ENCODE results near the gene NCOR2.
"Not testable (repeated sequence)": the region's sequence is repeated elsewhere in the genome, so short reads cannot be mapped to it uniquely, and the experiment has no call there.

The NCOR2 gene

GRCh38 chr12:124601706-124602105, 34.3 kb upstream of the NCOR2 start:
- DNase-seq (ENCODE audit: low read depth, low spot score): no peak

- DNase-seq (ENCODE audit: low read depth, low spot score): no peak
Observed at GRCh38 chr12:124599074-124599999, 31.9 kb upstream of the NCOR2 start.

GRCh38 chr12:124597041-124597440, 29.6 kb upstream of the NCOR2 start:
- no peak for DNase-seq (ENCODE audit: low read depth, low spot score)

- no peak for DNase-seq (ENCODE audit: low read depth, low spot score)
Observed at GRCh38 chr12:124595444-124595843, 28.0 kb upstream of the NCOR2 start.

DNA sequence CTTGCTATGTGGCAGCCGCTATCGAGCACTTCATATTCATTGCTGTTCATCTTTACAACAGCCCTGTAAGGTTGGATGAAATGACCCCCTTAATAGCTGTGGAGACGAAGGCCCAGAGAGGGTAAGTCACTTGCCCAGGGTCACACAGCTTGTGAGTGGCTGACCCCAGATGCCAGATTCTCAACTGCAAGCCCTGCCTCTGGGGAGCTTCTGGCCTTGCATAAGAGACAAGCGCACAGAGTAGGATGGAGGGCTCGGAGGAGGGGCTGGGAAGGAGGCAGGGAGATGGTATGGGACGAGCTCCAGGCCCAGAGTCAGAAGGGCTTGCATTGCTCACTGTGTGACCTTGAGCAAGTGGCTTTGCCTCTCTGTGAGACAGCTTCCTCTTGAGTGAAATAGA, 27.4 kb upstream of the NCOR2 start:
- DNase-seq (ENCODE audit: low read depth, low spot score): no peak

GRCh38 chr12:124593851-124594401, 26.5 kb upstream of the NCOR2 start:
- no peak for DNase-seq (ENCODE audit: low read depth, low spot score)

DNA sequence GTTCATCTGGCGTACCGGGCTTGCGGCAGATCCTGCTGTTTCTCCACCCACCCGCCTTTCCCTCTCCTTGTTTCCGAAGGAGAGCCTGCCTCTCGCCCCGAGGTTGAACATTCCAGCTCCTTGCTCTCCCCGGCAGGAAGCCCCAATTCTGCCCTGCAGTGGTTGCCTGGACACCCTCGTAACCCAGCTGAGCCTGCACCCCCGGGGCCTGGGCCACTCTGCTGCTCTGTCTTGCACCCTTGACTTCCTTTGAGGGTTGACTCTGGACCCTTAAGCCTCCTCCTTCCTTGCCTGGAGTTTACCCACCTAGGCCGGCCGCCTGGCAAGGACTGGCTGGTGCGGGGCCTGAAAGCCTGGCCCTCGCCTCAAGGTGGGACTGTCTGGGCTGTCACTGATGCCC, 25.8 kb upstream of the NCOR2 start:
- no peak for DNase-seq (ENCODE audit: low read depth, low spot score)

DNA sequence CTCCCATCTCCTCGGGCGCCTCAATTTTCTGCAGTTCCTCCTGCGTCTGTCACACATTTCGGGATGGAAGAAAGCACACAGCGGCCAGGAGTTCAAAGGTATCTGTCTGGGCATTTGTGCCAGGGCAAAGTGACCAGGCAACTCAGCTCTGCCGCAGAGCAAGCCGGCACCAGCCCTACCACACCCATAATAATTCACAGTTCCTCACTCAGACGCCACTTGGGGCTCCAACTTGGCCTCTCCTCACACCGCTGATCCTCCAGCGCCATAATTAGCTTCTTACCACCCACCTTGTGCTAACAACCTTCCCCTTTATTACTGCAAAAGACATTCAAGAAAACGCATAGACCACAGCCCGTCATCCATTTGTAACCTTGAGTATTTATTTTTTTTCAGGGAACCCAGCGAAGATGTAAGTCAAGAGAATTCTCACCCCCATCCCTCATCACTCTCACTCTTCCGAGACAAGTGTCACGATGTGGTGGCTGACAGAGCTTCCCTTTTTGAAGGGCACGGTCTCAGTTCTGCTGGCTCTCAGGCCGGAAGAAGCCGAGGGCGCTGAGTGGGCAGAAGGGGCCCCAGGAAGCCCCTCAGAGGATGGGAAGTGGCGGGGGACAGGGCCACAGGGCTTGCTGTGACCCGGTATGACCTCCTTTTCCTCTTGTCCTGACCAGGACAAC, 25.2 kb upstream of the NCOR2 start:
- no peak for DNase-seq (ENCODE audit: low read depth, low spot score)

DNA sequence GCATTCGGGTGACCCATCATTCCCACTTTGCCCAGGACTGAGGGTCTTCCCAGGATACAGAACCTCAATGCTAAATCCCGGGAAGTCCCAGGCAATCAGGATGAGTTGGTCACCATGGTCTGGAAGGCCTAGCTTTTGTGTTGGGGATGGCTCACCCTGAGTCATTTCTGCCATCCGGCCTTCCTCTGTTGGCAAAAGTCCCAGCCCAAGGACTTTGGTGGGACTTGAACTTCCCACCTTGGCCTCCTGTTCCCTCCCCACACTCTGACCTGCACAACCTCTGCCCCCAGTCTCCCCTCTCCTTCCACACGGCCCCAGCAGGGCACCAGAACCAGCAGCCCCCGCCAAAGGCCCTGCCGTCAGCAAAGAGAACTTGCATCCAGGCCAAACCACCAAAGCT, 24.6 kb upstream of the NCOR2 start:
- no peak for DNase-seq (ENCODE audit: low read depth, low spot score)

DNA sequence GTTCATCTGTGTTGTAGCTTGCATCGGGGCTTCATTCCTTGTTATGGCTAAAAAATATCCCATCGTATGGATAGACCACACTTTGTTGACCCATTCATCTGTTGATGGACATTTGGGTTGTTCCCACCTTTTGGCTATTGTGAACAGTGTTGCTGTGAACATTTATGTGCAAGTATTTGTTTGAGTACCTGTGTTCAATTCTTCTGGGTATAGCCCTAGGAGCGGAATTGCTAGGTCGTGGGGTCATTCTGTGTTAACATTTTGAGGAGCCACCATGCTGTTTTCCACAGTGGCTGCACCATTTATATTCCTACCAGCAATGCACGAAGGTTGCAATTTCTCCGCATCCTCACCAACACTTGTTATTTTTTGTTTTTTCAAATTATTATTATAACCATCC, 23.0 kb upstream of the NCOR2 start:
- no peak for DNase-seq (ENCODE audit: low read depth, low spot score)

- DNase-seq (ENCODE audit: low read depth, low spot score): no peak
Observed at GRCh38 chr12:124588751-124589267, 21.4 kb upstream of the NCOR2 start.

GRCh38 chr12:124588018-124588634, 20.7 kb upstream of the NCOR2 start:
- DNase-seq (ENCODE audit: low read depth, low spot score): no peak

DNA sequence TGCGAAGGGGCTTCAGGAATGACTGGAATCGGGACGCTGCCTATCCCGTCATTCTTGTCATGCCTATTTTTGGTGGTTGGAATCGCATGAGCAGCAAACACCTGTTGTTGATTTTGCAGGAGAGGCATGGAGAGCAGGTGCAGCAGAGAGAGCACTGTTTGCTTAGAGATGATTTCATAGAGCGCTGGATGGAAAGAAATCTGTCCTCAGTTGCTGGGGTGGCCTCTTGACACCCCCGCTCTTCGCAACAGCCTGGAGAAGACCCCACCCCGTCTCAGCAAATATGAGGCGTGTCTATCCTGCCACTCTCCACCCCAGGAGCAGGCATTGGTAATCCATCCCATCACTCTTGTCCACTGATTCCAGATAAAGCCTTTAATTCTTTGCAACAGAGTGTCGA, 19.3 kb upstream of the NCOR2 start:
- DNase-seq (ENCODE audit: low read depth, low spot score): no peak

DNA sequence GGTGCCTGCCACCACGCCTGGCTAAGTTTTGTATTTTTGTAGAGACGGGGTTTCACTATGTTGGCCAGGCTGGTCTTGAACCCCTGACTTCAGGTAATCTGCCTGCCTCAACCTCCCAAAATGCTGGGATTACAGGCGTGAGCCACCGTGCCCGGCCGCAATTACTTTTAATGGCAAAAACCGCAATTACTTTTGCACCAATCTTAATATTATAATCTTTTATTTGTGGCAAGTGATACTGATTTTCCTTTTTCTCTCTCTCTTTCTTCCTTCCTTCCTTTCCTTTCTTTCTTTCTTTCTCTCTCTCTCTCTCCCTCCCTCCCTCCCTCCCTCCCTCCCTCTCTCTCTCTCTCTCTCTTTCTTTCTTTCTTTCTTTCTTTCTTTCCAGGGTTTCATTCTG, 17.1 kb upstream of the NCOR2 start:
- DNase-seq (ENCODE audit: low read depth, low spot score): not testable (repeated sequence)

GRCh38 chr12:124583854-124584253, 16.4 kb upstream of the NCOR2 start:
- no peak for DNase-seq (ENCODE audit: low read depth, low spot score)

DNA sequence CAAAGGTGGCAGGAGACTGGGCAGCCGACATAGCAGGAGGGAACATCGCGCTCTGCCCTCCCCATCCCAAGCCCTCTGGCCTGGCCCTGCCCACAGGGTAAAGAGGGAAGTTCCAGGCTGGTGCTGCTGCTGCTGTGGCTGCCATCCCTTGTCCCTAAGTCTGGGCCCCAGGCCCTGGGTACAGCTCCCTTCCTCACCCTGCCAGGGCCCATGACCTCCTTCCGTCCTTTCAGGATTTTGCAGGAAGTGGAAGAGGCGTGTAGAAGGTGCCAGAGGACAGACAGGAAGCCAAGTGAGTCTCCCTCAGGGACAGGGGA, 14.7 kb upstream of the NCOR2 start:
- DNase-seq (ENCODE audit: low read depth, low spot score): no peak

DNA sequence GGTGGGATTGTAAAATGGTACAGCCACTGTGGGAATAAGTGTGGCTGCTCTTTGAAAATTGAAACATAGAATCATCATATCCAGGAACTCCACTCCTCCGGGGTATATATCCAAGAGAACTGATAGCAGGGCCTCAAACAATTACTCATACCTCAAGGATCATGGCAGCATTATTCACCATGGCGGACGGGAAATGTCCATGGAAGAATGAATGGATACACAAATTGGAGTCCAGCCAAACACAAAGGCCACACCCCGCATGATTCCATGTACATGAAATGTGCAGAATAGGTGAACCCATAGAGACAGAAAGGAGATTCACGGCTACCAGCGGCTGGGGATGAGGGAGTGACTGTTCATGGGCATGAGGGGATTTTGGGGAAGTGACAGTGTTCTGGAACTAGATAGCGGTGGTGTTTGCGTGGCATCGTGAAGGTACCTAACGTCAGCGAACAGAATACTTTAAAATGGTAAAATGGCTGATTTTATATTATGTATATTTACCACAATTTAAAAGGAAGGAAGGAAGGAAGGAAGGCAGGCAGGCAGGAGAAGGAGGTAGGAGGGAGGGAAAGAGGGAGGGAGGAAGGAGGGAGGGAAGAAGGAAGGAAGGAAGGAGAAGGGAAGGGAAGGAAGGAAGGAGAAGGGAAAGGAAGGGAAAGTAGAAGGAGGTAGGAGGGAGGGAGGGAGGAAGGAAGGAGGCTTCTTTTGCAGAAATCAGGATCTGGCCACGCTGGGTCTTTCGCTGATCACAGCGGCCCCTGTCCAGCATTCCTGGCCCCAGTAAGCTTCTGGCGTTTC, 14.1 kb upstream of the NCOR2 start:
- no peak for DNase-seq (ENCODE audit: low read depth, low spot score)

GRCh38 chr12:124579921-124580517, 12.6 kb upstream of the NCOR2 start:
- no peak for DNase-seq (ENCODE audit: low read depth, low spot score)

DNA sequence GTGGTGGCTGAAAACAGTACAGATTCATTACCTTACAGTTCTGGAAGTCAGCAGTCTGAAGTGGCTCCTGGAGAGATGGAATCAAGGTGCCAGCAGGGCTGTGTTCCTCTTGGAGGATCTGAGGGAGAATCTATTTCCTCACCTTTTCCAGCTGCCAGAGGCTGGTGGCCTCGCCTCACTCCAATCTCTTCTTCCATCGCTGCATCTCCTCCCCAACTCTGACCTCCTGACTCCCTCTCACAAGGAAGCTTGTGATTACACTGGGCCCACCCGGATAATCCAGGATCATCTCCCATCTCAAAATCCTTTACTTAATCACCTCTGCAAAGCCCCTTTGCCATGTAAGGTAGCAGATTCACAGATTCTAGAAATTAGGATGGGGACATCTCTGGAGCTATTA, 11.4 kb upstream of the NCOR2 start:
- no peak for DNase-seq (ENCODE audit: low read depth, low spot score)

DNA sequence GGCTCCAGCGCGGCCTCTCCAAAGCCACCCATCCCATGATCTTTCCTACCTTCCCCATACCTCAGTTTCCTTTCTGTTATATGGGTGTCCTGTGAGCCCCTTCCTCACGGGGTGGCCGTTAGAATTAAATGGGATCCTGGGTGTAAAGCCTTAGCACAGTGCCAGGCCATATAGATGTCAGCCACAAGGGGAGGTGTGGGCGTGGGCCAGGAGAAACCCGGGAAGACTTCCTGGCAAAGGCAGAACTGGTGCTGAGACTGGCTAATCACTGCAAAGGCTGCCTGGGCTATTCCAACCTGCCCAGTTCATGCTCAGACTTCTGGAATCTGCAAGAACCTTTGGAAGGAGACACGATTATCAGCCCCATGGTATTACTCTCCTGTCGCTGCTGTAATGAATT, 11.0 kb upstream of the NCOR2 start:
- no peak for DNase-seq (ENCODE audit: low read depth, low spot score)

- DNase-seq (ENCODE audit: low read depth, low spot score): no peak
Observed at GRCh38 chr12:124577986-124578385, 10.6 kb upstream of the NCOR2 start.
